A673 (cell line): ENCODE data around the gene PHF20. TPM values are rescaled to one million over a fixed set of nuclear protein-coding genes. Genes with fewer than 3 reads are reported as not detected.

Source experiments
- BruUV-seq: library from RNA; stranded (reverse); fragments of 400-500 nt; replicated peaks from 2 replicates; lab custom pipeline; 2021; lab: Mats Ljungman, UMichigan
- CTCF ChIA-PET: fragments of 300-600 bp; sonication (Branson Sonifier 250); formaldehyde crosslinking; loops from one replicate; lab custom pipeline; 2022; ENCODE audit warnings: antibody characterized with exemption; lab: Charles Lee
- POLR2A ChIA-PET: fragments of 300-600 bp; sonication (Branson Sonifier 250); formaldehyde crosslinking; loops from one replicate; lab custom pipeline; 2022; ENCODE audit warnings: antibody characterized with exemption; ENCODE audit not compliant: low non-redundant PET; lab: Charles Lee
- DNase-seq: peaks from one replicate; pipeline ENCODE4 v3.0.0-alpha.2; 2015; ENCODE audit warnings: low spot score
- H3K27ac ChIP-seq: fragments of 200-600 bp; sonication (generic); 2 replicates; pipeline ENCODE4 v1.5.1; 2016; ENCODE audit warnings: mixed run types, low read depth, mild to moderate bottlenecking, mixed read lengths, antibody characterized with exemption, low read length; ENCODE audit not compliant: poor library complexity, severe bottlenecking
- H3K27me3 ChIP-seq: fragments of 200-600 bp; sonication (generic); replicated peaks from 2 replicates; pipeline ENCODE4 v1.6.1; 2017; ENCODE audit warnings: mixed run types, low read depth, mild to moderate bottlenecking, mixed read lengths, antibody characterized with exemption, low read length; ENCODE audit not compliant: insufficient read depth, poor library complexity
- H3K36me3 ChIP-seq: fragments of 200-600 bp; sonication (generic); 2 replicates; pipeline ENCODE4 v1.6.1; 2016; ENCODE audit warnings: mixed run types, mild to moderate bottlenecking, mixed read lengths, antibody characterized with exemption, low read length; ENCODE audit not compliant: insufficient read depth, poor library complexity, severe bottlenecking
- H3K4me1 ChIP-seq: fragments of 200-600 bp; sonication (generic); 2 replicates; pipeline ENCODE4 v1.6.1; 2017; ENCODE audit warnings: mixed run types, mild to moderate bottlenecking, mixed read lengths, antibody characterized with exemption, low read length; ENCODE audit not compliant: insufficient read depth, poor library complexity, severe bottlenecking
- H3K4me3 ChIP-seq: fragments of 200-600 bp; sonication (generic); 2 replicates; pipeline ENCODE4 v1.5.1; 2016; ENCODE audit warnings: low read depth, mixed run types, mild to moderate bottlenecking, mixed read lengths, low read length; ENCODE audit not compliant: poor library complexity, severe bottlenecking
- H3K9me3 ChIP-seq: fragments of 200-600 bp; sonication (generic); 2 replicates; pipeline ENCODE4 v1.6.1; 2016; ENCODE audit warnings: mixed run types, low read depth, mild to moderate bottlenecking, mixed read lengths, antibody characterized with exemption, low read length; ENCODE audit not compliant: poor library complexity, severe bottlenecking
- CTCF ChIP-seq: fragments of 300-800, 200-600 bp; sonication (generic); conservative IDR thresholded peaks from 2 replicates; pipeline ENCODE4 v1.5.1; 2017; ENCODE audit warnings: low read depth, mild to moderate bottlenecking, antibody characterized with exemption, low read length, moderate library complexity, mixed read lengths
- EZH2 ChIP-seq: fragments of 200-600 bp; sonication (generic); IDR thresholded peaks from 2 replicates; pipeline ENCODE4 v1.6.1; 2017; ENCODE audit warnings: borderline replicate concordance, low read depth, mild to moderate bottlenecking, mixed read lengths, antibody characterized with exemption, low read length; ENCODE audit not compliant: poor library complexity, severe bottlenecking
- intact Hi-C: fragments of 100-400 bp; cut with micrococcal nuclease; formaldehyde crosslinking; loops from one replicate; pipeline ENCODE4 v1.10.0; 2022; ENCODE audit not compliant: unreplicated experiment
- total RNA-seq: library from RNA; stranded (reverse); gene quantifications from 2 replicates; pipeline ENCODE4 v1.2.3, GENCODE V29; 2021

The PHF20 gene
- total RNA-seq, 1 experiment from 2014 or later: 43.0 TPM

- no peak for DNase-seq
- CTCF ChIA-PET: no interaction called here
- Histone ChIP-seq H3K4me3 (no peak overlapping the region), H3K9me3 (no peaks in the 10 kb centered on the region), H3K4me1 (no peaks in the 10 kb centered on the region), H3K27me3 (no peaks in the 10 kb centered on the region), H3K27ac (no peak overlapping the region), H3K36me3 (no peaks in the 10 kb centered on the region)
- no peak for TF ChIP-seq EZH2
- TF ChIP-seq CTCF: no peak
- intact Hi-C loops: no loop called here
- BruUV-seq: no TSS peak
- POLR2A ChIA-PET: no interaction called here
These were observed 59.2 kb downstream of the PHF20 start for GRCh38 chr20:35831029-35831428.

- no peaks in the 10 kb centered on the region for H3K36me3 ChIP-seq
- DNase-seq: no peak
- no TSS peak for BruUV-seq
- POLR2A ChIA-PET: no interaction called here
- no peak overlapping the region for H3K4me3 ChIP-seq
- no peaks in the 10 kb centered on the region for H3K4me1 ChIP-seq
- no peaks in the 10 kb centered on the region for H3K27me3 ChIP-seq
- intact Hi-C loops: no loop called here
- no peak for TF ChIP-seq CTCF
- TF ChIP-seq EZH2: no peak
- no peaks in the 10 kb centered on the region for H3K9me3 ChIP-seq
- CTCF ChIA-PET: interaction anchor here (0.5 kb wide), 1 partner anchor 244 kb away, joined by 4 read pairs; no protein-coding TSS in a partner anchor
- H3K27ac ChIP-seq: no peak overlapping the region
These were observed 60.2 kb downstream of the PHF20 start for GRCh38 chr20:35831971-35832370.

- BruUV-seq: no TSS peak
- no peaks in the 10 kb centered on the region for H3K4me1 ChIP-seq
- H3K4me3 ChIP-seq: no peak overlapping the region
- ChIA-PET POLR2A (interaction anchor here (0.7 kb wide), 1 partner anchor 16 kb away, joined by 3 read pairs; no protein-coding TSS in a partner anchor), CTCF (no interaction called here)
- intact Hi-C loops: no loop called here
- no peak for TF ChIP-seq EZH2
- TF ChIP-seq CTCF: no peak
- H3K27me3 ChIP-seq: no peaks in the 10 kb centered on the region
- H3K9me3 ChIP-seq: no peaks in the 10 kb centered on the region
- H3K27ac ChIP-seq: no peak overlapping the region
- no peaks in the 10 kb centered on the region for H3K36me3 ChIP-seq
- DNase-seq: no peak
These were observed 61.4 kb downstream of the PHF20 start for GRCh38 chr20:35833241-35833640.
